ENCODE data around the gene LGALS9. TPM values are rescaled to one million over a fixed set of nuclear protein-coding genes. Genes with fewer than 3 reads are reported as not detected.
"Not testable (repeated sequence)": the region's sequence is repeated elsewhere in the genome, so short reads cannot be mapped to it uniquely, and the experiment has no call there.

LGALS9 gene
- polyA plus RNA-seq, 3 donors = 149 to 581 (median 149) TPM

GRCh38 chr17:27644586-27644985, 13.6 kb downstream of the LGALS9 start:
- Histone ChIP-seq H3K36me3 (replicated peaks in 1 of 2; ENCODE audit: control insufficient read depth in 1 of 2, insufficient read depth in 2 of 2, low read length in 2 of 2) (peaks cover 82 to 92% of the 10 kb centered on the region in 2 donors), H3K4me2 (replicated peaks; ENCODE audit: extremely low read depth, low read length, poor library complexity, severe bottlenecking) (no peak overlapping the region), H3K27ac (ENCODE audit: low read depth in 1 of 2, low read length in 2 of 2) (peak overlapping the region; percentile 0 to 20), H3K9me3 (replicated peaks in 1 of 2; ENCODE audit: control insufficient read depth in 1 of 2, insufficient read depth in 1 of 2, low read length in 2 of 2) (no peaks in the 10 kb centered on the region), H3K4me3 (replicated peaks in 1 of 3; ENCODE audit: low read depth in 2 of 3, low read length in 3 of 3) (no peak overlapping the region), H4K20me1 (ENCODE audit: insufficient read depth, low read length) (peaks cover 69% of the 10 kb centered on the region), H3K9ac (ENCODE audit: insufficient read depth, low read length, poor library complexity, severe bottlenecking) (no peak overlapping the region), H2AFZ (ENCODE audit: insufficient read depth, low read depth, low read length, poor library complexity, severe bottlenecking) (no peak overlapping the region), H3K27me3 (ENCODE audit: control insufficient read depth in 2 of 2, insufficient read depth in 2 of 2, low read length in 2 of 2) (no peaks in the 10 kb centered on the region), H3K4me1 (ENCODE audit: control insufficient read depth in 1 of 2, insufficient read depth in 2 of 2, low read length in 2 of 2) (no peaks in the 10 kb centered on the region), H3K79me2 (ENCODE audit: insufficient read depth, low read length) (no peaks in the 10 kb centered on the region)
- 97% methylated on average over 7 of the region's 9 CpGs for WGBS (ENCODE audit: insufficient coverage)
- Mint-ChIP-seq H3K27me3 (ENCODE audit: low read depth in 3 of 3) (peaks cover 0 to 4% (median 0%) of the 10 kb centered on the region in 3 donors), H3K36me3 (peaks cover 85% of the 10 kb centered on the region in 2 donors), H3K9me3 (no peaks in the 10 kb centered on the region), H3K4me3 (no peak overlapping the region), H3K4me1 (no peaks in the 10 kb centered on the region), H3K27ac (peak overlapping the region in 6 of 7 donors; percentile 26 to 85 (median 52))
- intact Hi-C loops (cut with micrococcal nuclease) = no loop called here
- no peak for TF ChIP-seq CTCF (IDR thresholded peaks at IDR 0.05)
- DNase-seq = no peak

GRCh38 chr17:27645621-27646020, 14.6 kb downstream of the LGALS9 start:
- H3K27ac Mint-ChIP-seq = peak overlapping the region in 3 of 7 donors; percentile 21 to 76 (median 43)
- peaks cover 78 to 79% of the 10 kb centered on the region in 2 donors for H3K36me3 Mint-ChIP-seq
- H2AFZ ChIP-seq (ENCODE audit: insufficient read depth, low read depth, low read length, poor library complexity, severe bottlenecking); H3K27me3 ChIP-seq (ENCODE audit: control insufficient read depth in 2 of 2, insufficient read depth in 2 of 2, low read length in 2 of 2); H3K4me1 ChIP-seq (ENCODE audit: control insufficient read depth in 1 of 2, insufficient read depth in 2 of 2, low read length in 2 of 2); H3K27ac ChIP-seq (ENCODE audit: low read depth in 1 of 2, low read length in 2 of 2); H3K9ac ChIP-seq (ENCODE audit: insufficient read depth, low read length, poor library complexity, severe bottlenecking); DNase-seq; intact Hi-C loops (cut with micrococcal nuclease); H3K9me3 ChIP-seq (replicated peaks in 1 of 2; ENCODE audit: control insufficient read depth in 1 of 2, insufficient read depth in 1 of 2, low read length in 2 of 2); H3K79me2 ChIP-seq (ENCODE audit: insufficient read depth, low read length); H3K27me3 Mint-ChIP-seq (ENCODE audit: low read depth in 3 of 3); H3K9me3 Mint-ChIP-seq; H3K4me3 Mint-ChIP-seq; H3K4me3 ChIP-seq (replicated peaks in 1 of 3; ENCODE audit: low read depth in 2 of 3, low read length in 3 of 3); H3K4me2 ChIP-seq (replicated peaks; ENCODE audit: extremely low read depth, low read length, poor library complexity, severe bottlenecking); H3K4me1 Mint-ChIP-seq: not testable (repeated sequence)
- no CpG with 5 or more reads among the region's 10 CpGs for WGBS (ENCODE audit: insufficient coverage)
- peaks cover 75 to 88% of the 10 kb centered on the region in 2 donors for H3K36me3 ChIP-seq (replicated peaks in 1 of 2; ENCODE audit: control insufficient read depth in 1 of 2, insufficient read depth in 2 of 2, low read length in 2 of 2)
- TF ChIP-seq CTCF (IDR thresholded peaks at IDR 0.05) = peak; percentile 44
- peaks cover 65% of the 10 kb centered on the region for H4K20me1 ChIP-seq (ENCODE audit: insufficient read depth, low read length)

Data from CD14-positive monocyte (primary cell).